Liver (tissue), 9 donors: ENCODE results near the gene HOXB9. TPM values are rescaled to one million over a fixed set of nuclear protein-coding genes. Genes with fewer than 3 reads are reported as not detected.

Source experiments
- DNase-seq: peaks from one replicate; pipeline ENCODE4 v3.0.0-alpha.2; 2017; ENCODE audit warnings: low spot score
- H3K27ac ChIP-seq, 2 donors: one replicate each; pipeline ENCODE4 v1.7.0; 2013; ENCODE audit warnings: inconsistent platforms in 2 of 2, low read length in 2 of 2, control low read depth in 1 of 2, low read depth in 1 of 2, mild to moderate bottlenecking in 1 of 2
- H3K27me3 ChIP-seq, 4 donors: one replicate each; pipeline versions ENCODE4 v1.6.1 to v1.7.0; 2013; ENCODE audit warnings: low read length in 3 of 4, inconsistent platforms in 1 of 4, mild to moderate bottlenecking in 1 of 4, moderate library complexity in 1 of 4; ENCODE audit not compliant: control insufficient read depth in 4 of 4, insufficient read depth in 4 of 4
- H3K36me3 ChIP-seq, 4 donors: one replicate each; pipeline versions ENCODE4 v1.6.1 to v1.7.0; 2013; ENCODE audit warnings: low read length in 3 of 4, mild to moderate bottlenecking in 3 of 4, low read depth in 1 of 4, moderate library complexity in 1 of 4; ENCODE audit not compliant: control insufficient read depth in 4 of 4, insufficient read depth in 3 of 4
- H3K4me1 ChIP-seq, 4 donors: one replicate each; pipeline versions ENCODE4 v1.6.1 to v1.7.0; 2013; ENCODE audit warnings: low read length in 3 of 4, mild to moderate bottlenecking in 3 of 4, moderate library complexity in 1 of 4; ENCODE audit not compliant: control insufficient read depth in 4 of 4, insufficient read depth in 4 of 4
- H3K4me3 ChIP-seq, 3 donors: one replicate each; pipeline versions ENCODE4 v1.6.1 to v1.7.0; 2013; ENCODE audit warnings: low read length in 3 of 3, control low read depth in 1 of 3, low read depth in 1 of 3, mild to moderate bottlenecking in 1 of 3
- H3K9ac ChIP-seq, 2 donors: one replicate each; pipeline ENCODE4 v1.7.0; 2013; ENCODE audit warnings: low read length in 2 of 2, mild to moderate bottlenecking in 2 of 2, moderate library complexity in 2 of 2, control low read depth in 1 of 2, low read depth in 1 of 2
- H3K9me3 ChIP-seq, 4 donors: one replicate each; pipeline versions ENCODE4 v1.6.1 to v1.7.0; 2013; ENCODE audit warnings: low read length in 3 of 4; ENCODE audit not compliant: control insufficient read depth in 4 of 4
- EGR1 ChIP-seq, 2 donors: IDR thresholded peaks; 2 replicates each; pipeline ENCODE4 v1.6.1; 2016 to 2018; ENCODE audit warnings: antibody characterized with exemption in 2 of 2, low read depth in 2 of 2
- FOXA1 ChIP-seq: IDR thresholded peaks from 2 replicates; pipeline ENCODE4 v1.6.1; 2016; ENCODE audit warnings: antibody characterized with exemption
- FOXA2 ChIP-seq: IDR thresholded peaks from 2 replicates; pipeline ENCODE4 v1.6.1; 2016; ENCODE audit warnings: antibody characterized with exemption
- GABPA ChIP-seq, 2 donors: IDR thresholded peaks in 1 of 2; conservative IDR thresholded peaks in 1 of 2; 2 replicates each; pipeline ENCODE4 v1.6.1; 2016; ENCODE audit warnings: antibody characterized with exemption in 2 of 2, mild to moderate bottlenecking in 1 of 2, moderate library complexity in 1 of 2
- HNF4A ChIP-seq, 2 donors: conservative IDR thresholded peaks; 2 replicates each; pipeline ENCODE4 v1.6.1; 2016; ENCODE audit warnings: antibody characterized with exemption in 2 of 2, mild to moderate bottlenecking in 2 of 2
- HNF4G ChIP-seq: IDR thresholded peaks from 2 replicates; pipeline ENCODE4 v1.6.1; 2016; ENCODE audit warnings: antibody characterized with exemption
- JUND ChIP-seq, 2 donors: IDR thresholded peaks; 2 replicates each; pipeline ENCODE4 v1.6.1; 2016; ENCODE audit warnings: antibody characterized with exemption in 2 of 2
- NR2F2 ChIP-seq: IDR thresholded peaks from 2 replicates; pipeline ENCODE4 v1.6.1; 2016; ENCODE audit warnings: antibody characterized with exemption
- RAD21 ChIP-seq, 2 donors: IDR thresholded peaks; 2 replicates each; pipeline ENCODE4 v1.6.1; 2016; ENCODE audit warnings: antibody characterized with exemption in 2 of 2, mild to moderate bottlenecking in 2 of 2
- RXRA ChIP-seq, 2 donors: IDR thresholded peaks; 2 replicates each; pipeline ENCODE4 v1.6.1; 2017 to 2018; ENCODE audit warnings: antibody characterized with exemption in 2 of 2, mild to moderate bottlenecking in 1 of 2
- SP1 ChIP-seq: IDR thresholded peaks from 2 replicates; pipeline ENCODE4 v1.6.1; 2018; ENCODE audit warnings: antibody characterized with exemption, mild to moderate bottlenecking
- TAF1 ChIP-seq: conservative IDR thresholded peaks from 2 replicates; pipeline ENCODE4 v1.6.1; 2016; ENCODE audit warnings: antibody characterized with exemption, mild to moderate bottlenecking
- YY1 ChIP-seq: IDR thresholded peaks from 2 replicates; pipeline ENCODE4 v1.6.1; 2016; ENCODE audit warnings: antibody characterized with exemption, mild to moderate bottlenecking
- WGBS: extraction: QIAGEN DNeasy Blood & Tissue Kit; methylation state at CpG from one replicate; pipeline ENCODE4 v1.1.7; 2013; 5-methylcytosine and 5-hydroxymethylcytosine counted together
- polyA plus RNA-seq, 2 donors: library from polyadenylated mRNA; stranded (reverse) in 1 of 2; unstranded in 1 of 2; fragments of 200-250 nt in 1 of 2; fragments of >200 nt in 1 of 2; fragmentation: Nextera tagmentation in 1 of 2; extraction: Ambion mirVana in 1 of 2; gene quantifications; one replicate each; pipeline versions ENCODE4 v1.2.1 to v1.2.3, GENCODE V29; 2013 to 2015
- total RNA-seq, 2 donors: library from RNA; depleted of rRNA; stranded (reverse); fragments of >200 nt; gene quantifications; one replicate each; pipeline ENCODE4 v1.2.3, GENCODE V29; 2014
- TF ChIP-seq, protein P1 (sequence below): fragments of 150-350 bp; IDR thresholded peaks from 2 replicates; pipeline ENCODE4 v1.5.1; 2017; ENCODE audit warnings: improper control_type of control experiment, low read depth, low read length; ENCODE audit not compliant: missing input control
- TF ChIP-seq, protein P2 (sequence below): IDR thresholded peaks from 2 replicates; pipeline ENCODE4 v1.6.1; 2016; ENCODE audit warnings: antibody characterized with exemption
- TF ChIP-seq, protein P3 (sequence below): IDR thresholded peaks from 2 replicates; pipeline ENCODE4 v1.6.1; 2016; ENCODE audit warnings: antibody characterized with exemption
- donor health status: healthy.
- donor health status: healthy.
- donor health status: healthy.
- donor health status: healthy.
- donor health status: healthy.

Gene HOXB9
- total and polyA plus RNA-seq, 4 donors = not detected

DNA sequence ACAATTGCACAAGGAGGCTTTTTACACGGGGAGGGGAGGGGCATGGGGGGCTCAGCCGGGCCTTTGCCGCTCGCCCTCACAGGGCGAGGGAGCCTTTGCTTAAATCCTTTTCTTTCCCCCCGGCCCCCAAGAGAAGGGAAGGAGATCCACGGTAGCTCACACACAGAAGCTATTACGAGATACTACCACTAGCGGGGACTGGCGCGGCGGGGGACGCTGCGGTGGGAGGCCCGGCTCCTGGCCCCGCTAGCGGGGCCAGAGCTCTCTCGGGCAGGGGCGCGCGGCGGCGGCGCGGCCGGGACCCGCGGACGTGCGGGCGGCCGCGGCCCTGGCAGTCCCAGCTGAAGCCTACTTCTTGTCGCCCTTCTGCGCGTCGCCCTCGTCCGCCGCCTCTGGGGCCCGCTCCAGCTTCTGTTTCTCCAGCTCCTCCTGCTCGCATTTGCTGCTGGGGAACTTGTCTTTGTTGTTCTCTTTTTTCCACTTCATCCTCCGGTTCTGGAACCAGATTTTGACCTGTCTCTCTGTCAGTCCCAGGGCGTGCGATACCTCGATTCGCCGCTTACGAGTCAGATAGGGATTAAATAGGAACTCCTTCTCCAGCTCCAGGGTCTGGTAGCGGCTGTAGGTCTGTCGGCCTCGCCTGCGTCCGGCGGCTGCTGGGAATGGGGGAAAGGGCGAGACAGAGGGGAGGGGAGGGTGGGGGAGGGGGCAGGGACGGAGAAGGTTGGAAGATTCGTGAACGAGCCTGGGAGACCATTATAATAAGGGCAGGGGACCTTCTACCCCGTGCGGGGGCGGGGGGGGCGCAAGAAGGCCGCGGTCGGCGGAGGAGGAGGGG lies 13.1 kb downstream of the HOXB9 start:
- H3K4me3 ChIP-seq = peak overlapping the region in 1 of 3 donors; percentile 39
- DNase-seq = no peak
- peaks cover 0 to 26% (median 9%) of the 10 kb centered on the region in 4 donors for H3K4me1 ChIP-seq
- no peak overlapping the region for H3K27ac ChIP-seq
- H3K9ac ChIP-seq = no peak overlapping the region
- TF ChIP-seq RXRA (IDR thresholded peaks at IDR 0.05) = no peak
- TF ChIP-seq, protein P1, sequence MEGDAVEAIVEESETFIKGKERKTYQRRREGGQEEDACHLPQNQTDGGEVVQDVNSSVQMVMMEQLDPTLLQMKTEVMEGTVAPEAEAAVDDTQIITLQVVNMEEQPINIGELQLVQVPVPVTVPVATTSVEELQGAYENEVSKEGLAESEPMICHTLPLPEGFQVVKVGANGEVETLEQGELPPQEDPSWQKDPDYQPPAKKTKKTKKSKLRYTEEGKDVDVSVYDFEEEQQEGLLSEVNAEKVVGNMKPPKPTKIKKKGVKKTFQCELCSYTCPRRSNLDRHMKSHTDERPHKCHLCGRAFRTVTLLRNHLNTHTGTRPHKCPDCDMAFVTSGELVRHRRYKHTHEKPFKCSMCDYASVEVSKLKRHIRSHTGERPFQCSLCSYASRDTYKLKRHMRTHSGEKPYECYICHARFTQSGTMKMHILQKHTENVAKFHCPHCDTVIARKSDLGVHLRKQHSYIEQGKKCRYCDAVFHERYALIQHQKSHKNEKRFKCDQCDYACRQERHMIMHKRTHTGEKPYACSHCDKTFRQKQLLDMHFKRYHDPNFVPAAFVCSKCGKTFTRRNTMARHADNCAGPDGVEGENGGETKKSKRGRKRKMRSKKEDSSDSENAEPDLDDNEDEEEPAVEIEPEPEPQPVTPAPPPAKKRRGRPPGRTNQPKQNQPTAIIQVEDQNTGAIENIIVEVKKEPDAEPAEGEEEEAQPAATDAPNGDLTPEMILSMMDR = peak; percentile 6
- TF ChIP-seq, protein P2, sequence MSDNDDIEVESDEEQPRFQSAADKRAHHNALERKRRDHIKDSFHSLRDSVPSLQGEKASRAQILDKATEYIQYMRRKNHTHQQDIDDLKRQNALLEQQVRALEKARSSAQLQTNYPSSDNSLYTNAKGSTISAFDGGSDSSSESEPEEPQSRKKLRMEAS = no peak
- no peaks in the 10 kb centered on the region for H3K9me3 ChIP-seq
- H3K36me3 ChIP-seq = no peaks in the 10 kb centered on the region
- WGBS = 4% methylated on average over 67 of the region's 67 CpGs
- peaks cover 11 to 30% (median 23%) of the 10 kb centered on the region in 4 donors for H3K27me3 ChIP-seq

DNA sequence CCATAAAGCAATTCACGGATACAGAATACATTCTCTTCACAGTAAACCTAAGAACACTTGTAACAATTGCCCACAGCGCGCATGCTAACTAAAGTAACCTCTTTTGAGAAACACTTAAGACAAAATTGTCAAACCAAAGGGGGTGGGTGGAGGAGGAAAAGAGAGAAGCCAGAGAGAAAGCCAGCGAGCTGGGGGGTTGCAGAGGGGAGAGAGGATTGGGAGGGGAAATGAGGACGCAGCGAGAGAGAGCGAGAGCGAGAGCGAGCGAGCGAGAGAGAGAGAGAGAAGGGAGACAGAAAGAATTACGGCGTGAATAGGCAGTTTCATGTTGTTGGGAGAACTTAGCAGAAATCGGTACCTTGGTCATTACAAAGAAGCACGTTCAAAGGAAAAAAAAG lies 13.7 kb downstream of the HOXB9 start:
- WGBS = 3% methylated on average over 15 of the region's 15 CpGs
- Histone ChIP-seq H3K4me3 (peak overlapping the region in 1 of 3 donors; percentile 39), H3K9ac (no peak overlapping the region), H3K27ac (no peak overlapping the region), H3K36me3 (no peaks in the 10 kb centered on the region), H3K4me1 (peaks cover 0 to 20% (median 9%) of the 10 kb centered on the region in 4 donors), H3K27me3 (peaks cover 11 to 26% (median 19%) of the 10 kb centered on the region in 4 donors), H3K9me3 (no peaks in the 10 kb centered on the region)
- TF ChIP-seq TAF1 (no peak), HNF4G (no peak), EGR1 (IDR thresholded peaks at IDR 0.05; ENCODE audit: low read depth in 2 of 2) (no peak), YY1 (no peak), FOXA2 (no peak), JUND (IDR thresholded peaks at IDR 0.05) (no peak), RXRA (IDR thresholded peaks at IDR 0.05) (no peak)
- TF ChIP-seq, protein P2 = no peak
- no peak for DNase-seq

DNA sequence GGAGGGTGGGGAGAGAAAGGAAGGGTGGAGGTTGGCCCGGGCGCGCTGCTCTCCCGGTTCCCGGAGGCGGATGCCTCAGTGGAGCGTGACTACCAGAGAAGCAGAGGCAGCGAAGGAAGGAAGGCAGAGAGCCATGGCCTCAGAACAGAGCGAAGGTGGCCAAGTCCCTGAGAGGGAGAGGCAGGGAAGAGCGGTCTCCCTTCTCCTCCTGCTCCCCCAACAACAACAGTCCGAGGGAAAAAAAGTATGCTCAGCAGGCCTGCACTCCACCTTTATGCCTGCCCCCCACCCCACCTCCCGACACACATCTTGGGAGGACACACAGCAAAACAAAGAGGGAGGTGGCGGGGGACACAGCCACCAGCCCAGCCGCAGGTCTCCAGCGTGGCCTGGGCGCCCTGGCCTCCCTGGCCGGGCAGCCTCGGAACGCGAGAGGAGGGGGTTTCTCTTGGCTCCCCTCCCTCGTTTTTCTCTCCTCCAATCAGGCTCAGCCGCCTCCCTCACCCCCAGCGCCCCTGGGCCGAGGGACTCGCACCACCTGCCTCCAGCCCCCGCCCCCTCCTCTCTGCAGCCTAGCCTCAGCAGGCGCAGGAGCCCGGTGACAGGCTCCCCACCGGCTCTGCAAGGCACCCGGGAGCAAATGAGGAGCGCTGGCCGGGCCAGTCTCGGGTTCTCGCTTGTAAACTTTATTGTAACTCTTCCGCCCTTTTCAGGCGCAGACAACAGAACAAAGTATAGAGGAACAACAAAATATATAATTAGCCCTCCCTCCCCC lies 14.3 kb downstream of the HOXB9 start:
- Histone ChIP-seq H3K4me3 (no peak overlapping the region), H3K9ac (no peak overlapping the region), H3K27ac (no peak overlapping the region), H3K36me3 (no peaks in the 10 kb centered on the region), H3K27me3 (peaks cover 11 to 30% (median 16%) of the 10 kb centered on the region in 4 donors), H3K9me3 (no peaks in the 10 kb centered on the region), H3K4me1 (peaks cover 0 to 20% (median 9%) of the 10 kb centered on the region in 4 donors)
- 6% methylated on average over 36 of the region's 36 CpGs for WGBS
- no peak for DNase-seq
- TF ChIP-seq YY1 = no peak
- TF ChIP-seq SP1 = no peak
- TF ChIP-seq, protein P1 = no peak
- TF ChIP-seq HNF4A (conservative IDR thresholded peaks at IDR 0.05) = no peak
- TF ChIP-seq NR2F2 = no peak
- TF ChIP-seq JUND (IDR thresholded peaks at IDR 0.05) = no peak
- no peak for TF ChIP-seq EGR1 (IDR thresholded peaks at IDR 0.05; ENCODE audit: low read depth in 2 of 2)
- TF ChIP-seq HNF4G = no peak
- no peak for TF ChIP-seq GABPA (IDR thresholded peaks at IDR 0.05 in 1 of 2, conservative IDR thresholded peaks at IDR 0.05 in 1 of 2)
- TF ChIP-seq, protein P3, sequence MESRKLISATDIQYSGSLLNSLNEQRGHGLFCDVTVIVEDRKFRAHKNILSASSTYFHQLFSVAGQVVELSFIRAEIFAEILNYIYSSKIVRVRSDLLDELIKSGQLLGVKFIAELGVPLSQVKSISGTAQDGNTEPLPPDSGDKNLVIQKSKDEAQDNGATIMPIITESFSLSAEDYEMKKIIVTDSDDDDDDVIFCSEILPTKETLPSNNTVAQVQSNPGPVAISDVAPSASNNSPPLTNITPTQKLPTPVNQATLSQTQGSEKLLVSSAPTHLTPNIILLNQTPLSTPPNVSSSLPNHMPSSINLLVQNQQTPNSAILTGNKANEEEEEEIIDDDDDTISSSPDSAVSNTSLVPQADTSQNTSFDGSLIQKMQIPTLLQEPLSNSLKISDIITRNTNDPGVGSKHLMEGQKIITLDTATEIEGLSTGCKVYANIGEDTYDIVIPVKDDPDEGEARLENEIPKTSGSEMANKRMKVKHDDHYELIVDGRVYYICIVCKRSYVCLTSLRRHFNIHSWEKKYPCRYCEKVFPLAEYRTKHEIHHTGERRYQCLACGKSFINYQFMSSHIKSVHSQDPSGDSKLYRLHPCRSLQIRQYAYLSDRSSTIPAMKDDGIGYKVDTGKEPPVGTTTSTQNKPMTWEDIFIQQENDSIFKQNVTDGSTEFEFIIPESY = no peak
- TF ChIP-seq, protein P2 = no peak
- TF ChIP-seq TAF1 = no peak
- no peak for TF ChIP-seq RXRA (IDR thresholded peaks at IDR 0.05)
- TF ChIP-seq RAD21 (IDR thresholded peaks at IDR 0.05) = no peak
- TF ChIP-seq FOXA1 = no peak
